GM12891 (cell line): ENCODE data around the gene PUS10.

ENCODE experiments used
- POLR2A ChIP-seq: IDR thresholded peaks from 2 replicates; pipeline ENCODE4 v1.6.1; 2011; ENCODE audit warnings: low read depth, low read length, control low read depth
- POLR2AphosphoS5 ChIP-seq: IDR thresholded peaks from 2 replicates; pipeline ENCODE4 v1.6.1; 2011; ENCODE audit warnings: low read depth, low read length, control low read depth

DNA sequence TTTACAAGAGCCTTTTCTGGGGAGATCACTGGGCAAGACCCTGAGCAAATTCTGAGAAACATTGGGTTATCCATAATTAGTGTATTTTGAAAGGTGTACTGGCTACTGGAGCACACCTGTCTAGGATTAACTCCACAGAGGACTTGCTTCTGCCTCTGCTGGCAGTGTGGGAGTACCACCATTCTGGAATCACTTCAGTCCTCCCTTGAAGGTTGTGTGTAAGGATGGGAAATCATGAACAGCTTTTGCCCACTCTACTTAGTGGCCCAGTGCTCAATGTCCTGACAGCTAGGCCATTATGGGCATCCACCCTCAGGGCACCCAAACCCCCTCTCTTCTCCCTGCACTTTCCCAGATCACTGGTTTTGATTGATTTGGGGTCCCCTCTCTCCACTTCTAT, 39.5 kb upstream of the PUS10 start:
- TF ChIP-seq POLR2A: no peak
- no peak for TF ChIP-seq POLR2AphosphoS5
